ENCODE results near the gene PNRC2. TPM values are rescaled to one million over a fixed set of nuclear protein-coding genes. Genes with fewer than 3 reads are reported as not detected.

Gene PNRC2
- polyA plus RNA-seq, 1 donor: 165 TPM

GRCh38 chr1:23916209-23917131 lies 43.2 kb upstream of the PNRC2 start:
- peak; percentile 72 to 80 for DNase-seq
- Histone ChIP-seq H3K9me3 (ENCODE audit: control insufficient read depth, low read depth, low read length) (no peaks in the 10 kb centered on the region), H3K36me3 (ENCODE audit: control insufficient read depth, insufficient read depth, low read length) (no peaks in the 10 kb centered on the region), H3K27me3 (ENCODE audit: control insufficient read depth, insufficient read depth, low read length) (no peaks in the 10 kb centered on the region), H3K4me1 (ENCODE audit: control insufficient read depth, insufficient read depth, low read length) (peaks cover 21% of the 10 kb centered on the region), H3K4me3 (ENCODE audit: low read length) (no peak overlapping the region), H3K27ac (ENCODE audit: low read length) (no peak overlapping the region)
- WGBS (ENCODE audit: insufficient coverage, low lambda C conversion rate): 88% methylated on average over 3 of the region's 12 CpGs

GRCh38 chr1:23922321-23922943 lies 37.2 kb upstream of the PNRC2 start:
- Histone ChIP-seq H3K27me3 (ENCODE audit: control insufficient read depth, insufficient read depth, low read length) (no peaks in the 10 kb centered on the region), H3K4me1 (ENCODE audit: control insufficient read depth, insufficient read depth, low read length) (peaks cover 19% of the 10 kb centered on the region), H3K27ac (ENCODE audit: low read length) (no peak overlapping the region), H3K9me3 (ENCODE audit: control insufficient read depth, low read depth, low read length) (no peaks in the 10 kb centered on the region), H3K4me3 (ENCODE audit: low read length) (no peak overlapping the region), H3K36me3 (ENCODE audit: control insufficient read depth, insufficient read depth, low read length) (no peaks in the 10 kb centered on the region)
- WGBS (ENCODE audit: insufficient coverage, low lambda C conversion rate): 57% methylated on average over 1 of the region's 8 CpGs
- no peak for DNase-seq

- Histone ChIP-seq H3K9me3 (ENCODE audit: control insufficient read depth, low read depth, low read length) (no peaks in the 10 kb centered on the region), H3K4me1 (ENCODE audit: control insufficient read depth, insufficient read depth, low read length) (peaks cover 18% of the 10 kb centered on the region), H3K36me3 (ENCODE audit: control insufficient read depth, insufficient read depth, low read length) (no peaks in the 10 kb centered on the region), H3K4me3 (ENCODE audit: low read length) (no peak overlapping the region), H3K27ac (ENCODE audit: low read length) (no peak overlapping the region), H3K27me3 (ENCODE audit: control insufficient read depth, insufficient read depth, low read length) (no peaks in the 10 kb centered on the region)
- no peak for DNase-seq
- WGBS (ENCODE audit: insufficient coverage, low lambda C conversion rate): 100% methylated on average over 1 of the region's 8 CpGs
Observed at GRCh38 chr1:23923592-23924499, 35.8 kb upstream of the PNRC2 start.

- no peaks in the 10 kb centered on the region for H3K36me3 ChIP-seq (ENCODE audit: control insufficient read depth, insufficient read depth, low read length)
- peaks cover 12% of the 10 kb centered on the region for H3K4me1 ChIP-seq (ENCODE audit: control insufficient read depth, insufficient read depth, low read length)
- no peaks in the 10 kb centered on the region for H3K27me3 ChIP-seq (ENCODE audit: control insufficient read depth, insufficient read depth, low read length)
- DNase-seq: no peak
- no peaks in the 10 kb centered on the region for H3K9me3 ChIP-seq (ENCODE audit: control insufficient read depth, low read depth, low read length)
- no peak overlapping the region for H3K4me3 ChIP-seq (ENCODE audit: low read length)
- H3K27ac ChIP-seq (ENCODE audit: low read length): no peak overlapping the region
- WGBS (ENCODE audit: insufficient coverage, low lambda C conversion rate): no CpG with 5 or more reads among the region's 11 CpGs
Observed at GRCh38 chr1:23924601-23925000, 35.0 kb upstream of the PNRC2 start.

- WGBS (ENCODE audit: insufficient coverage, low lambda C conversion rate): no CpG with 5 or more reads among the region's 3 CpGs
- Histone ChIP-seq H3K27ac (ENCODE audit: low read length) (no peak overlapping the region), H3K4me1 (ENCODE audit: control insufficient read depth, insufficient read depth, low read length) (peaks cover 5% of the 10 kb centered on the region), H3K4me3 (ENCODE audit: low read length) (no peak overlapping the region), H3K9me3 (ENCODE audit: control insufficient read depth, low read depth, low read length) (no peaks in the 10 kb centered on the region), H3K27me3 (ENCODE audit: control insufficient read depth, insufficient read depth, low read length) (no peaks in the 10 kb centered on the region), H3K36me3 (ENCODE audit: control insufficient read depth, insufficient read depth, low read length) (no peaks in the 10 kb centered on the region)
- no peak for DNase-seq
Observed at GRCh38 chr1:23925279-23925678, 34.3 kb upstream of the PNRC2 start.

- no peaks in the 10 kb centered on the region for H3K36me3 ChIP-seq (ENCODE audit: control insufficient read depth, insufficient read depth, low read length)
- H3K27ac ChIP-seq (ENCODE audit: low read length): no peak overlapping the region
- no CpG with 5 or more reads among the region's 1 CpG for WGBS (ENCODE audit: insufficient coverage, low lambda C conversion rate)
- H3K4me3 ChIP-seq (ENCODE audit: low read length): no peak overlapping the region
- H3K4me1 ChIP-seq (ENCODE audit: control insufficient read depth, insufficient read depth, low read length): no peaks in the 10 kb centered on the region
- no peaks in the 10 kb centered on the region for H3K27me3 ChIP-seq (ENCODE audit: control insufficient read depth, insufficient read depth, low read length)
- DNase-seq: no peak
- no peaks in the 10 kb centered on the region for H3K9me3 ChIP-seq (ENCODE audit: control insufficient read depth, low read depth, low read length)
Observed at GRCh38 chr1:23927097-23927496, 32.5 kb upstream of the PNRC2 start.

GRCh38 chr1:23928789-23929188 lies 30.8 kb upstream of the PNRC2 start:
- Histone ChIP-seq H3K27ac (ENCODE audit: low read length) (no peak overlapping the region), H3K9me3 (ENCODE audit: control insufficient read depth, low read depth, low read length) (no peaks in the 10 kb centered on the region), H3K27me3 (ENCODE audit: control insufficient read depth, insufficient read depth, low read length) (no peaks in the 10 kb centered on the region), H3K36me3 (ENCODE audit: control insufficient read depth, insufficient read depth, low read length) (no peaks in the 10 kb centered on the region), H3K4me1 (ENCODE audit: control insufficient read depth, insufficient read depth, low read length) (no peaks in the 10 kb centered on the region), H3K4me3 (ENCODE audit: low read length) (no peak overlapping the region)
- WGBS (ENCODE audit: insufficient coverage, low lambda C conversion rate): 100% methylated on average over 1 of the region's 4 CpGs
- no peak for DNase-seq

GRCh38 chr1:23930270-23930669 lies 29.4 kb upstream of the PNRC2 start:
- no CpG with 5 or more reads among the region's 5 CpGs for WGBS (ENCODE audit: insufficient coverage, low lambda C conversion rate)
- no peak overlapping the region for H3K4me3 ChIP-seq (ENCODE audit: low read length)
- H3K27ac ChIP-seq (ENCODE audit: low read length): no peak overlapping the region
- DNase-seq: no peak
- no peaks in the 10 kb centered on the region for H3K9me3 ChIP-seq (ENCODE audit: control insufficient read depth, low read depth, low read length)
- no peaks in the 10 kb centered on the region for H3K27me3 ChIP-seq (ENCODE audit: control insufficient read depth, insufficient read depth, low read length)
- H3K4me1 ChIP-seq (ENCODE audit: control insufficient read depth, insufficient read depth, low read length): no peaks in the 10 kb centered on the region
- H3K36me3 ChIP-seq (ENCODE audit: control insufficient read depth, insufficient read depth, low read length): no peaks in the 10 kb centered on the region

- Histone ChIP-seq H3K9me3 (ENCODE audit: control insufficient read depth, low read depth, low read length) (no peaks in the 10 kb centered on the region), H3K4me3 (ENCODE audit: low read length) (no peak overlapping the region), H3K36me3 (ENCODE audit: control insufficient read depth, insufficient read depth, low read length) (no peaks in the 10 kb centered on the region), H3K27me3 (ENCODE audit: control insufficient read depth, insufficient read depth, low read length) (no peaks in the 10 kb centered on the region), H3K27ac (ENCODE audit: low read length) (no peak overlapping the region), H3K4me1 (ENCODE audit: control insufficient read depth, insufficient read depth, low read length) (no peaks in the 10 kb centered on the region)
- DNase-seq: no peak
- WGBS (ENCODE audit: insufficient coverage, low lambda C conversion rate): no CpG with 5 or more reads among the region's 11 CpGs
Observed at GRCh38 chr1:23930861-23931490, 28.7 kb upstream of the PNRC2 start.

- no peaks in the 10 kb centered on the region for H3K9me3 ChIP-seq (ENCODE audit: control insufficient read depth, low read depth, low read length)
- no peak for DNase-seq
- no peaks in the 10 kb centered on the region for H3K27me3 ChIP-seq (ENCODE audit: control insufficient read depth, insufficient read depth, low read length)
- no peak overlapping the region for H3K27ac ChIP-seq (ENCODE audit: low read length)
- H3K36me3 ChIP-seq (ENCODE audit: control insufficient read depth, insufficient read depth, low read length): no peaks in the 10 kb centered on the region
- no peak overlapping the region for H3K4me3 ChIP-seq (ENCODE audit: low read length)
- H3K4me1 ChIP-seq (ENCODE audit: control insufficient read depth, insufficient read depth, low read length): no peaks in the 10 kb centered on the region
- no CpG with 5 or more reads among the region's 1 CpG for WGBS (ENCODE audit: insufficient coverage, low lambda C conversion rate)
Observed at GRCh38 chr1:23931491-23931880, 28.1 kb upstream of the PNRC2 start.

Data from large intestine (tissue), 3 donors.